Cardiac fibroblast (primary cell): ENCODE data around the gene ZNF516.
A peak's percentile ranks its signal among the peaks of the same experiment; 100 is the strongest.

Experiments
- DNase-seq, 2 donors: peaks; one replicate each; pipeline versions ENCODE4 v3.0.0 to v3.0.0-alpha.2; 2010; ENCODE audit warnings: low read depth in 2 of 2
- H3K4me3 ChIP-seq, 2 donors: replicated peaks in 1 of 2; 1 replicate in 1 of 2; 2 replicates in 1 of 2; pipeline ENCODE4 v1.5.1; 2011; ENCODE audit warnings: low read depth in 2 of 2, low read length in 2 of 2, mild to moderate bottlenecking in 2 of 2, moderate library complexity in 1 of 2
- CTCF ChIP-seq: IDR thresholded peaks from one replicate; pipeline ENCODE4 v1.5.1; 2011; ENCODE audit warnings: low read depth, mild to moderate bottlenecking, low read length, inconsistent platforms

The ZNF516 gene

GRCh38 chr18:76406791-76407190 lies 88.3 kb downstream of the ZNF516 start:
- no peak overlapping the region for H3K4me3 ChIP-seq
- no peak for TF ChIP-seq CTCF
- DNase-seq = no peak

- peak; percentile 46 to 79 for DNase-seq
- TF ChIP-seq CTCF = peak; percentile 70
- no peak overlapping the region for H3K4me3 ChIP-seq
Measured at GRCh38 chr18:76405681-76406356, 89.2 kb downstream of the ZNF516 start.

GRCh38 chr18:76405280-76405679 lies 89.8 kb downstream of the ZNF516 start:
- no peak overlapping the region for H3K4me3 ChIP-seq
- no peak for DNase-seq
- TF ChIP-seq CTCF = no peak

- no peak for TF ChIP-seq CTCF
- DNase-seq = no peak
- H3K4me3 ChIP-seq = no peak overlapping the region
Measured at GRCh38 chr18:76404345-76404831, 90.7 kb downstream of the ZNF516 start.

GRCh38 chr18:76402026-76402990 lies 92.7 kb downstream of the ZNF516 start:
- H3K4me3 ChIP-seq = no peak overlapping the region
- no peak for DNase-seq
- TF ChIP-seq CTCF = no peak

- no peak for DNase-seq
Measured at GRCh38 chr18:76401498-76401897, 93.5 kb downstream of the ZNF516 start.

More at GRCh38 chr18:76401498-76401897, 93.5 kb downstream of the ZNF516 start:
- no peak for TF ChIP-seq CTCF
- no peak overlapping the region for H3K4me3 ChIP-seq
